H1 (cell line): ENCODE results near the gene VPS35L. TPM values are rescaled to one million over a fixed set of nuclear protein-coding genes. Genes with fewer than 3 reads are reported as not detected.

Source experiments
- CTCF ChIA-PET: fragments of 300-600 bp; sonication (Branson Sonifier 250); formaldehyde crosslinking; loops from one replicate; lab custom pipeline; 2021; ENCODE audit not compliant: partially characterized antibody; lab: Charles Lee
- POLR2A ChIA-PET: fragments of 300-600 bp; sonication (Branson Sonifier 250); formaldehyde crosslinking; loops from one replicate; lab custom pipeline; 2021; ENCODE audit warnings: inconsistent platforms; ENCODE audit not compliant: partially characterized antibody; lab: Charles Lee
- DNase-seq, 2 experiments: peaks; one replicate each; pipeline versions ENCODE4 v3.0.0 to v3.0.0-alpha.2; 2010 to 2022; ENCODE audit warnings: low spot score in 2 of 2, low read depth in 1 of 2, mixed read lengths in 1 of 2
- FAIRE-seq: peaks from 2 replicates; lab custom pipeline; 2011; peaks lifted over from hg19 to GRCh38; lab: Jason Lieb, UNC
- H2AFZ ChIP-seq: 2 replicates; pipeline ENCODE4 v1.8.1; 2012; ENCODE audit warnings: low read length, inconsistent platforms
- H2AK5ac ChIP-seq: 2 replicates; pipeline ENCODE4 v1.6.1; 2013; ENCODE audit warnings: low read depth, low read length
- H2BK120ac ChIP-seq: replicated peaks from 2 replicates; pipeline ENCODE3; 2013; ENCODE audit warnings: low read depth, low read length, inconsistent platforms
- H2BK12ac ChIP-seq: 2 replicates; pipeline ENCODE4 v1.6.1; 2013; ENCODE audit warnings: low read depth, low read length
- H2BK15ac ChIP-seq: 2 replicates; pipeline ENCODE4 v1.6.1; 2013; ENCODE audit warnings: low read length
- H2BK20ac ChIP-seq: 2 replicates; pipeline ENCODE4 v1.6.1; 2013; ENCODE audit warnings: low read length
- H2BK5ac ChIP-seq: 2 replicates; pipeline ENCODE4 v1.6.1; 2013; ENCODE audit warnings: low read depth, low read length
- H3K14ac ChIP-seq: 2 replicates; pipeline ENCODE4 v1.6.1; 2013; ENCODE audit warnings: inconsistent platforms; ENCODE audit not compliant: insufficient read length
- H3K18ac ChIP-seq: 2 replicates; pipeline ENCODE4 v1.6.1; 2013; ENCODE audit warnings: low read length; ENCODE audit errors: extremely low read depth
- H3K23ac ChIP-seq: 2 replicates; pipeline ENCODE4 v1.6.1; 2013; ENCODE audit warnings: inconsistent platforms; ENCODE audit not compliant: insufficient read length
- H3K23me2 ChIP-seq: 2 replicates; pipeline ENCODE4 v1.6.1; 2013; ENCODE audit warnings: low read depth, low read length
- H3K27ac ChIP-seq: 2 replicates; pipeline ENCODE4 v1.6.1; 2011; ENCODE audit warnings: low read depth, low read length, inconsistent platforms
- H3K27me3 ChIP-seq, 4 experiments: replicated peaks in 1 of 4; 1 replicate in 1 of 4; 2 replicates in 3 of 4; pipeline versions ENCODE4 v1.6.1 to v1.8.1; 2011 to 2013; ENCODE audit warnings: low read length in 3 of 4, mild to moderate bottlenecking in 3 of 4, inconsistent platforms in 2 of 4, mixed read lengths in 2 of 4, moderate library complexity in 1 of 4; ENCODE audit not compliant: control insufficient read depth in 3 of 4, insufficient read depth in 3 of 4; ENCODE audit errors: extremely low read depth in 1 of 4
- H3K36me3 ChIP-seq, 4 experiments: 2 replicates each; pipeline versions ENCODE4 v1.6.1 to v1.8.1; 2011 to 2013; ENCODE audit warnings: mild to moderate bottlenecking in 4 of 4, low read length in 3 of 4, moderate library complexity in 2 of 4, control low read depth in 1 of 4, inconsistent platforms in 1 of 4; ENCODE audit not compliant: insufficient read depth in 4 of 4, control insufficient read depth in 2 of 4
- H3K4ac ChIP-seq: replicated peaks from 2 replicates; pipeline ENCODE3; 2013; ENCODE audit warnings: low read length, low read depth, mixed read lengths, inconsistent platforms; ENCODE audit not compliant: insufficient read length
- H3K4me1 ChIP-seq, 4 experiments: replicated peaks in 1 of 4; 1 replicate in 1 of 4; 2 replicates in 3 of 4; pipeline versions ENCODE4 v1.6.1 to v1.8.1; 2011 to 2013; ENCODE audit warnings: low read length in 3 of 4, inconsistent platforms in 2 of 4, mixed read lengths in 1 of 4; ENCODE audit not compliant: insufficient read depth in 4 of 4, control insufficient read depth in 3 of 4
- H3K4me2 ChIP-seq, 2 experiments: 2 replicates each; pipeline versions ENCODE4 v1.6.1 to v1.8.1; 2011 to 2013; ENCODE audit warnings: low read depth in 2 of 2, low read length in 2 of 2, control low read depth in 1 of 2, inconsistent platforms in 1 of 2, mild to moderate bottlenecking in 1 of 2; ENCODE audit not compliant: insufficient read depth in 1 of 2
- H3K4me3 ChIP-seq, 4 experiments: fragments of 200-600, 300-600 bp in 1 of 4; sonication (generic), shearing (Covaris generic), sonication (Bioruptor Twin) in 1 of 4; 2 replicates each; pipeline versions ENCODE4 v1.5.1 to v1.8.1; 2011 to 2016; ENCODE audit warnings: low read length in 4 of 4, low read depth in 3 of 4, control low read depth in 2 of 4, inconsistent platforms in 2 of 4, mild to moderate bottlenecking in 2 of 4, mixed read lengths in 1 of 4, moderate library complexity in 1 of 4; ENCODE audit not compliant: insufficient read depth in 2 of 4; ENCODE audit errors: extremely low read depth in 1 of 4
- H3K56ac ChIP-seq: replicated peaks from 2 replicates; pipeline ENCODE3; 2013; ENCODE audit warnings: low read depth, mild to moderate bottlenecking, mixed read lengths, low read length, inconsistent platforms; ENCODE audit not compliant: insufficient read length
- H3K79me1 ChIP-seq: 2 replicates; pipeline ENCODE4 v1.6.1; 2013; ENCODE audit warnings: low read depth, low read length, control low read depth
- H3K79me2 ChIP-seq, 2 experiments: 2 replicates each; pipeline versions ENCODE4 v1.6.1 to v1.8.1; 2012 to 2013; ENCODE audit warnings: low read length in 2 of 2, mild to moderate bottlenecking in 2 of 2, inconsistent platforms in 1 of 2; ENCODE audit not compliant: insufficient read depth in 2 of 2, control insufficient read depth in 1 of 2
- H3K9ac ChIP-seq, 4 experiments: replicated peaks in 1 of 4; 1 replicate in 1 of 4; 2 replicates in 3 of 4; pipeline versions ENCODE4 v1.6.1 to v1.8.1; 2011 to 2013; ENCODE audit warnings: low read depth in 3 of 4, low read length in 3 of 4, control low read depth in 2 of 4, mild to moderate bottlenecking in 2 of 4, moderate library complexity in 2 of 4, inconsistent platforms in 1 of 4; ENCODE audit errors: extremely low read depth in 1 of 4
- H3K9me3 ChIP-seq, 2 experiments: 2 replicates each; pipeline versions ENCODE4 v1.6.1 to v1.8.1; 2012 to 2013; ENCODE audit warnings: mild to moderate bottlenecking in 2 of 2, moderate library complexity in 2 of 2, control low read depth in 1 of 2, inconsistent platforms in 1 of 2, low read depth in 1 of 2, low read length in 1 of 2, mixed read lengths in 1 of 2; ENCODE audit not compliant: insufficient read depth in 2 of 2
- H4K20me1 ChIP-seq, 2 experiments: replicated peaks in 1 of 2; 2 replicates each; pipeline versions ENCODE3 to v1.8.1; 2011 to 2013; ENCODE audit warnings: inconsistent platforms in 2 of 2, low read length in 2 of 2, mild to moderate bottlenecking in 1 of 2; ENCODE audit not compliant: insufficient read depth in 2 of 2, control insufficient read depth in 1 of 2
- H4K5ac ChIP-seq: 2 replicates; pipeline ENCODE4 v1.6.1; 2013; ENCODE audit warnings: low read length, low read depth, mixed read lengths, inconsistent platforms; ENCODE audit not compliant: insufficient read length
- H4K8ac ChIP-seq: 2 replicates; pipeline ENCODE4 v1.8.0; 2013; ENCODE audit warnings: mild to moderate bottlenecking, moderate library complexity, low read length, inconsistent platforms; ENCODE audit not compliant: insufficient read depth; ENCODE audit errors: extremely low read depth
- H4K91ac ChIP-seq: replicated peaks from 2 replicates; pipeline ENCODE3; 2013; ENCODE audit warnings: low read length, mixed read lengths, inconsistent platforms; ENCODE audit not compliant: insufficient read length
- ASH2L ChIP-seq: fragments of 200-600, 300-600 bp; sonication (generic); IDR thresholded peaks from one replicate; pipeline ENCODE4 v1.7.1; 2017; ENCODE audit warnings: low read length
- BRCA1 ChIP-seq: IDR thresholded peaks from 2 replicates; pipeline ENCODE4 v1.6.1; 2012; ENCODE audit warnings: low read depth, low read length, improper control_type of control experiment
- CTBP2 ChIP-seq: IDR thresholded peaks from 2 replicates; pipeline ENCODE4 v1.7.0; 2011; ENCODE audit warnings: borderline replicate concordance, mild to moderate bottlenecking, moderate library complexity, mixed read lengths, low read length; ENCODE audit not compliant: insufficient read depth, insufficient read length
- HDAC6 ChIP-seq: IDR thresholded peaks from one replicate; pipeline ENCODE4 v1.7.1; 2012; ENCODE audit warnings: low read depth, mild to moderate bottlenecking, inconsistent platforms, low read length, moderate library complexity
- JUND ChIP-seq: IDR thresholded peaks from 2 replicates; pipeline ENCODE4 v1.6.1; 2011; ENCODE audit warnings: mild to moderate bottlenecking, improper control_type of control experiment, low read length
- NANOG ChIP-seq: IDR thresholded peaks from 2 replicates; pipeline ENCODE4 v1.6.1; 2011; ENCODE audit warnings: low read length, low read depth, mild to moderate bottlenecking, inconsistent platforms; ENCODE audit not compliant: insufficient read depth, poor library complexity, severe bottlenecking
- SIN3A ChIP-seq, 2 experiments: IDR thresholded peaks in 1 of 2; conservative IDR thresholded peaks in 1 of 2; 2 replicates each; pipeline ENCODE4 v1.6.1; 2011 to 2012; ENCODE audit warnings: low read length in 2 of 2, improper control_type of control experiment in 1 of 2, low read depth in 1 of 2, mild to moderate bottlenecking in 1 of 2
- SIRT6 ChIP-seq: IDR thresholded peaks from one replicate; pipeline ENCODE4 v1.7.1; 2012; ENCODE audit warnings: low read length, inconsistent platforms
- SRF ChIP-seq: IDR thresholded peaks from 2 replicates; pipeline ENCODE4 v1.6.1; 2011; ENCODE audit warnings: mild to moderate bottlenecking, low read depth, low read length, moderate library complexity
- SUZ12 ChIP-seq: fragments of 200-600 bp; sonication (generic); IDR thresholded peaks from 2 replicates; pipeline ENCODE4 v1.6.1; 2012; ENCODE audit warnings: mild to moderate bottlenecking, inconsistent platforms, low read length, moderate library complexity, mixed read lengths
- TAF7 ChIP-seq: optimal IDR thresholded peaks from 2 replicates; pipeline ENCODE3; 2011; ENCODE audit warnings: low read depth, mild to moderate bottlenecking, inconsistent platforms, low read length, moderate library complexity, borderline replicate concordance
- WGBS, 2 experiments: shearing (Covaris generic) in 1 of 2; methylation state at CpG; one replicate each; pipeline versions ENCODE4 v1.1.6 to v1.1.7; 2013 to 2015; ENCODE audit warnings: low lambda C conversion rate in 2 of 2, mixed read lengths in 2 of 2, inconsistent platforms in 1 of 2, low coverage in 1 of 2, missing lambda C conversion rate in 1 of 2; ENCODE audit not compliant: insufficient replicate concordance in 2 of 2, insufficient coverage in 1 of 2, insufficient read length in 1 of 2; ENCODE audit errors: extremely low coverage in 1 of 2, missing lambda C conversion rate in 1 of 2; 5-methylcytosine and 5-hydroxymethylcytosine counted together
- polyA plus RNA-seq, 7 experiments: library from polyadenylated mRNA; depleted of rRNA in 3 of 7; stranded (reverse) in 5 of 7; unstranded in 2 of 7; fragments of >200 nt in 5 of 7; fragments of 200-250 nt in 2 of 7; gene quantifications; 1 replicate in 5 of 7; 2 replicates in 1 of 7; 4 replicates in 1 of 7; pipeline versions ENCODE4 v1.2.1 to v1.2.3, GENCODE V29; 2011 to 2013; ENCODE audit warnings: missing spikeins in 2 of 7, mixed read lengths in 2 of 7
- total RNA-seq: library from RNA; stranded (reverse); fragmentation: NEBNext Ultra II Directional; extraction: Animal tissue kit (Norgen Biotek cat#: 25700); gene quantifications from 2 replicates; pipeline ENCODE4 v1.2.1, GENCODE V29; 2021
- TF ChIP-seq, protein P1 (sequence below): IDR thresholded peaks from 2 replicates; pipeline ENCODE4 v1.6.1; 2011; ENCODE audit warnings: low read depth, mild to moderate bottlenecking, low read length; ENCODE audit not compliant: insufficient read depth

Gene VPS35L
- total and polyA plus RNA-seq, 2 of the 8 experiments (the other 6 are each of a cell fraction or from before 2014, with no cell fraction given) = 31.5 to 57.1 TPM

DNA sequence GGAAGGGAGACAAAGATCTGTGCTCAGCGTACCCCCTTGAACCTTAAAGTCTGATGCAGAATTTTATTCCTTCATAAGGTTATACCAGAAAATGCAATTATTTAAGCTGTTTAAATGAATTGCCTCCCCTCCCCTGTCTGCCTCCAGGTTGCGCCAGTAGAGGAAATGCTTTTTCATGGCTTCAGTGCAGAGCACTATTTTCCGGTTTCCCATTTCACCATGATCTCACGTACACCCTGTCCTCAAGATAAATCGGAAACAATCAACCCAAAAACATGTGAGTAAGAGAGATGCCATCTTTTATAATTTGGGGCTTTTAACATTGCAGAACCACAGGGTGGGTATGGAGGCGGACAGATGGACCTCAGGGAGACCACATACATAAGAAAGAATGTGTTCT lies 178.0 kb downstream of the VPS35L start:
- H3K36me3 ChIP-seq = peaks cover 0 to 4% (median 0%) of the 10 kb centered on the region in 4 experiments; a peak in 1 of 8 replicates
- H2BK20ac ChIP-seq = no peak overlapping the region
- H2BK15ac ChIP-seq = no peak overlapping the region
- H3K9me3 ChIP-seq = no peaks in the 10 kb centered on the region
- H2BK12ac ChIP-seq = no peak overlapping the region
- no peak overlapping the region for H3K18ac ChIP-seq
- H3K4me3 ChIP-seq = no peak overlapping the region
- H4K8ac ChIP-seq = no peak overlapping the region
- no peak overlapping the region for H2BK5ac ChIP-seq
- no peaks in the 10 kb centered on the region for H3K27me3 ChIP-seq
- no peak overlapping the region for H3K14ac ChIP-seq
- no peak overlapping the region for H3K56ac ChIP-seq
- H2BK120ac ChIP-seq = no peak overlapping the region
- no peak overlapping the region for H2AK5ac ChIP-seq
- no peaks in the 10 kb centered on the region for H3K79me1 ChIP-seq
- H3K79me2 ChIP-seq = no peaks in the 10 kb centered on the region
- FAIRE-seq (no peak), DNase-seq (no peak)
- no peak overlapping the region for H3K27ac ChIP-seq
- no peak overlapping the region for H3K23ac ChIP-seq
- H3K4me1 ChIP-seq = 0 out of 7 replicates have a peak, but pooled peaks cover 0 to 4% (median 2%) of the 10 kb centered on the region in 4 experiments
- no peak overlapping the region for H4K91ac ChIP-seq
- CTCF ChIA-PET = interaction anchor here (0.7 kb wide), 1 partner anchor 112 kb away, joined by 3 read pairs; no protein-coding TSS in a partner anchor
- peaks cover 0 to 2% of the 10 kb centered on the region in 2 experiments for H4K20me1 ChIP-seq
- no peak overlapping the region for H2AFZ ChIP-seq
- H3K9ac ChIP-seq = no peak overlapping the region
- no peak overlapping the region for H3K4ac ChIP-seq
- WGBS, 2 experiments = 92% methylated on average over 5 of the region's 6 CpGs; no CpG with 5 or more reads in 1 of the 2 experiments
- no peaks in the 10 kb centered on the region for H3K23me2 ChIP-seq
- no peak overlapping the region for H4K5ac ChIP-seq
- H3K4me2 ChIP-seq = no peak overlapping the region
- POLR2A ChIA-PET = interaction anchor here (0.6 to 1.6 kb wide), 3 partner anchors 14 to 30 kb away, joined by 3 to 7 read pairs (median 4); partner anchors contain the start of genes IQCK and KNOP1
- TF ChIP-seq CTBP2 (no peak), BRCA1 (no peak), NANOG (no peak), HDAC6 (no peak), SRF (no peak), SIN3A (conservative IDR thresholded peaks at IDR 0.05 in 1 of 2, IDR thresholded peaks at IDR 0.05 in 1 of 2; ENCODE audit: low read depth in 1 of 2, low read length in 2 of 2) (no peak), ASH2L (no peak), JUND (no peak), TAF7 (no peak), SIRT6 (no peak), SUZ12 (no peak)
- TF ChIP-seq, protein P1, sequence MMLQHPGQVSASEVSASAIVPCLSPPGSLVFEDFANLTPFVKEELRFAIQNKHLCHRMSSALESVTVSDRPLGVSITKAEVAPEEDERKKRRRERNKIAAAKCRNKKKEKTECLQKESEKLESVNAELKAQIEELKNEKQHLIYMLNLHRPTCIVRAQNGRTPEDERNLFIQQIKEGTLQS = no peak
